ENCODE results near the gene BCL2. TPM values are rescaled to one million over a fixed set of nuclear protein-coding genes. Genes with fewer than 3 reads are reported as not detected.

BCL2 gene
- total RNA-seq, 2 donors from 2014 or later, result 56.5 to 83.5 TPM

DNA sequence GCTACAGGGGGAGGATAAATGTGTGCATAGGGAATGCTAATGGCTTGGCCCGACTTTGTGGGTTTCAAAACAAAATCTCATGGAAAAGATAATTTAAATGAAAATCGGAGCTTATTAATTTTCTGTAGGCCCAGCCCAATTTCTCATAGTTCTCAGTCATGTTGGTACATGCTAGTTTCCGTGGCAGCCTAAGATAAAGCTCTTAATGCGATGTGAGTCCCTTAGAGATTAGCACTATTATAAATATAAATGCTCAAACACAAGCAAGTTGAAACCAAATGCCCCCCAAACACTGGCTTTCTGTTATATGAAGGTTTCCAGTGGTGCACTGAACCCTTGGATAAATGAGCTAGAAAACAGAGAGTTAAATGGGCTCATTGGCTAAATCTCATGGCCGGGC is 168.0 kb downstream of the BCL2 start:
- Mint-ChIP-seq H3K36me3 (peaks cover 19 to 20% of the 10 kb centered on the region in 2 donors), H3K9me3 (peaks cover 0 to 3% of the 10 kb centered on the region in 2 donors), H3K27ac (peak overlapping the region in 1 of 2 donors; percentile 33)
- ATAC-seq (no peak), DNase-seq (ENCODE audit: low spot score in 2 of 2) (no peak)

GRCh38 chr18:63150942-63151421 is 168.6 kb downstream of the BCL2 start:
- no peak for DNase-seq (ENCODE audit: low spot score in 2 of 2)
- Mint-ChIP-seq H3K9me3 (peaks cover 0 to 3% of the 10 kb centered on the region in 2 donors), H3K36me3 (peaks cover 19 to 20% of the 10 kb centered on the region in 2 donors), H3K27ac (peak overlapping the region; percentile 33 to 66)
- peak in 1 of 2 donors; percentile 13 for ATAC-seq

DNA sequence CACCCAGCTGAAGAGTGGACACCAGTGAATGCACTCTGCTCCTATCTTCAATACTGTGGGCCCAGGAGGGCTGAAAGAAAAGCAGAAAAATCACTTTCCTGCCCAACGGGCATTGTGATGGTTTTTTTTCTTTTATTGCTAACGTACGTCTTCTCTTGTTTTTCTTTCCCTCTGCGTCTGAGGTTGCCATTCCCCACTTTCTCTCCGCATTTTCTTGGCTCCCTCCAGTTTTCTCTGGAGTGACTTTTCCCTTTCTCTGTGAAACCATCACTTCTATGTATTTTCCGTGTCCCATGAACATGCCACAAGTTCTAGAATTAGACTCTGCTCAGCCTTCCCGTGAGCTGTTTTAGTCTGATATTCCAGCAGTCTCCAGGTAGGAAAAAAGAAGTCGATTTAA is 169.2 kb downstream of the BCL2 start:
- peaks cover 19 to 20% of the 10 kb centered on the region in 2 donors for H3K36me3 Mint-ChIP-seq
- no peak for ATAC-seq
- peak overlapping the region; percentile 9 to 33 for H3K27ac Mint-ChIP-seq
- no peak for DNase-seq (ENCODE audit: low spot score in 2 of 2)
- H3K9me3 Mint-ChIP-seq, result peaks cover 0 to 3% of the 10 kb centered on the region in 2 donors

GRCh38 chr18:63149302-63149587 is 170.3 kb downstream of the BCL2 start:
- ATAC-seq (no peak), DNase-seq (ENCODE audit: low spot score in 2 of 2) (no peak)
- Mint-ChIP-seq H3K36me3 (peaks cover 13 to 14% of the 10 kb centered on the region in 2 donors), H3K27ac (no peak overlapping the region), H3K9me3 (peaks cover 0 to under 1% of the 10 kb centered on the region in 2 donors)

GRCh38 chr18:63148449-63149301 is 170.9 kb downstream of the BCL2 start:
- H3K36me3 Mint-ChIP-seq, result peaks cover 10 to 14% of the 10 kb centered on the region in 2 donors
- DNase-seq (ENCODE audit: low spot score in 2 of 2) (no peak), ATAC-seq (no peak)
- no peaks in the 10 kb centered on the region for H3K9me3 Mint-ChIP-seq
- no peak overlapping the region for H3K27ac Mint-ChIP-seq

GRCh38 chr18:63147973-63148372 is 171.6 kb downstream of the BCL2 start:
- Mint-ChIP-seq H3K27ac (no peak overlapping the region), H3K9me3 (no peaks in the 10 kb centered on the region), H3K36me3 (peaks cover 10 to 14% of the 10 kb centered on the region in 2 donors)
- ATAC-seq (no peak), DNase-seq (ENCODE audit: low spot score in 2 of 2) (no peak)

GRCh38 chr18:63146828-63147409 is 172.7 kb downstream of the BCL2 start:
- peaks cover 10 to 14% of the 10 kb centered on the region in 2 donors for H3K36me3 Mint-ChIP-seq
- ATAC-seq (no peak), DNase-seq (ENCODE audit: low spot score in 2 of 2) (no peak)
- no peak overlapping the region for H3K27ac Mint-ChIP-seq
- H3K9me3 Mint-ChIP-seq, result no peaks in the 10 kb centered on the region

DNA sequence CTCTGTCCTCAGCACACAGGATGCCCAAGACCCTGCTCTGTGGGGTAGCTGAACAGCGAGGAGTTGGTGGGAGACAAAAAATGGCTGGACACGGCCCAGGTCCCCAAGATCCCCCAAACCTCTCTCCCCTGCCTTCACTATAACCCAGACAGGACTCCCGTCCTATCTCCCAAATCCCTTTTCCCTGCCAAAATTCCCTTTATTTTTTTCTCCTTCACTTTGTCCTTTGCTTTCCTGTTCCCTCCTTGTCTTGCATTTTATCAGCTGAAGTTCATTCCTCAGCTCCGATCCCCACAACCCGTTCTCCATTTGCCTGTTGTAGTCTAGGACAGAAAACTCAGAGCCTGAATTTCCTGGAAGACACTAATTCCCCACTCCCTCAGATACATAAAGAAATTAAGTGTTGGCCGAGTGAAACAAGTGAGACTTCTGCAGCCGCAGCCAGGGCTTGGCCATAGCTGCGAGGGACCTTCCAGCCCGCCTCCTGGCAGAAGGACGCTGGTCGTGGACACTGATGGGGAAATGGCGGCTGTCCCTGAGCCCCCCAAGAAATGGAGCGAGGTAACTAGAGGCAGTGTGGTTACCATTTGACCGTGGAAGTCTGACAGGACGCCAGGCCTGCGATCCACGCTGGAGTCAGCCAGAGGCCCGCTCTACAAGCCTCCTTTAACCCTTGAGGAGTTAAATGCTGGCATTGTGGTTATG is 173.6 kb downstream of the BCL2 start:
- H3K9me3 Mint-ChIP-seq, result peaks cover 0 to 4% of the 10 kb centered on the region in 2 donors
- no peak for ATAC-seq
- H3K27ac Mint-ChIP-seq, result no peak overlapping the region
- no peak for DNase-seq (ENCODE audit: low spot score in 2 of 2)
- H3K36me3 Mint-ChIP-seq, result peaks cover 19 to 23% of the 10 kb centered on the region in 2 donors

DNA sequence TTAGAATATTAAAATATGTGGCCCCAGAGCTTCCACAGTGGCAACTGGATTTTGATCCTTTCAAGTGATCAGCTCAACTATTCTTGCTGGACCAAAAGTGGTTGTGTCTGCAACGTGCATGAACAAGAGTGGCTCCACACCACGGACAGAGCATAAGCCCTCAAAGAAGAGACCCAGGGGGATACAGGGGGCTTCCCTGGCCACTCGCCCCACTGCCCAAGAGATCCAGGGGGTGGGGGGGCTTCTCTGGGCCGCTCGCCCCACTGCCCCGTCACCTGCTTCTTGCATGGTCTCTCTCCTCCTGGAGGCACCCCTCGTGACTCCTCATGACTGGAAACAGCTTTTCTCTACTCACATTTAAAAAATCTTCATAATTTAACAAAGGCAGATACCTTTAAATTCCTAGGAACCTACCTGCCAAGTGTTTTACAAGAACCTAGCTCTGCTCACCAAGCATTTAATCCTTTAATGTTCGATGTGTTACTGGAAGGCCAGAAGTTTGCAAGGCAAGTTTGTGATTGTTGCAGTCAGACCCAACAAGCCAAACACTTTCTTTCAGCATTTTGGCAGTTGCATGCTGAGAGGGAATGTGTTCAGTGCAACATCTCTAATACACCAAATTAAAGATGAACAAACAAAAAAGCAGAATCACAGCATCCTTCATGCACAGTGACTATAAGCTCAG is 174.3 kb downstream of the BCL2 start:
- Mint-ChIP-seq H3K36me3 (peaks cover 20 to 26% of the 10 kb centered on the region in 2 donors), H3K9me3 (peaks cover 2 to 11% of the 10 kb centered on the region in 2 donors), H3K27ac (peak overlapping the region in 1 of 2 donors; percentile 70)
- DNase-seq (ENCODE audit: low spot score in 2 of 2) (no peak), ATAC-seq (no peak)

DNA sequence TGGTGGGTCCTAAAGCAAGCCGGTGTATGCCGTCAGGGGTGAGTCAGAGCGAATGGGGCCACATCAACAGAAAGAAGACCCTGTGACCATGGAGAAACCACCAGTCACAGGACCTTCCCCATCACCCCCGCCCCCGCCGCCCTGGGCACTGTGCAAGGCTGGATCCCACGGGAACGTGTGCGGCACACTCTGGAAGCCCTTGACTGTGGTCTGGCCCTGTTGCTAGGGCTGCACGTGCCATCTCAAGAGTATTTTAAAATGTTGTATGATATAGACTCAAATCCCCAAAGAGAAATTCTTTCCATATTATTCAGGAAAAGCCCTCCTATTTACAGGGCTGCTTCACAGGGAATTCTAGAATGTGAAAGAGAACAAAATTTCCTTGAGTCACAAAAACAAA is 174.8 kb downstream of the BCL2 start:
- ATAC-seq, result no peak
- H3K27ac Mint-ChIP-seq, result no peak overlapping the region
- DNase-seq (ENCODE audit: low spot score in 2 of 2), result no peak
- H3K9me3 Mint-ChIP-seq, result peaks cover 3 to 15% of the 10 kb centered on the region in 2 donors
- peaks cover 23 to 30% of the 10 kb centered on the region in 2 donors for H3K36me3 Mint-ChIP-seq

DNA sequence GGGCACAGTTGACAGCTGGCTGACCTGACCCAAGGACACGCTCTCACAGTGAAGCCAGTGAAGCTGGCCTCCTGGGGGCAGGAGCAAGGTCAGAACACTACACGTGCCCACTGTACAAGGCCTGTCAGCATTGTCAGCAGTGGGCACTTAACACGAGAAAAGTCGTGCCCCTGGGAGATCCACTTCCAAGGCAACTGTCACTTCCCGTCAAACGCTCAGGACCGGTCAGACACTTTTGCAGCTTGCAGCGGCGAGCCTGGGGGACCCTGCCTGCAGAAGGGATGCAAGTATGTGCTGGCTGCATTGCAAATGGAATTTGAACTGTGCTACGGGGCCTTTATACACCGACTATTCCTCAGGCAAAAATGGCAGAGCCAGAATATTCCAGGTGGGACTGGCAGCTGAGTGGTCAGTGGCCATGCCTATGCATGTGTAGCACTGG is 176.2 kb downstream of the BCL2 start:
- ATAC-seq (no peak), DNase-seq (ENCODE audit: low spot score in 2 of 2) (no peak)
- Mint-ChIP-seq H3K27ac (peak overlapping the region in 1 of 2 donors; percentile 29), H3K36me3 (peaks cover 17 to 27% of the 10 kb centered on the region in 2 donors), H3K9me3 (peaks cover 3 to 17% of the 10 kb centered on the region in 2 donors)

- ATAC-seq, result no peak
- H3K27ac Mint-ChIP-seq, result peak overlapping the region; percentile 29 to 45
- peaks cover 17 to 27% of the 10 kb centered on the region in 2 donors for H3K36me3 Mint-ChIP-seq
- peaks cover 3 to 17% of the 10 kb centered on the region in 2 donors for H3K9me3 Mint-ChIP-seq
- DNase-seq (ENCODE audit: low spot score in 2 of 2), result no peak
Observed at GRCh38 chr18:63142594-63143225, 176.9 kb downstream of the BCL2 start.

DNA sequence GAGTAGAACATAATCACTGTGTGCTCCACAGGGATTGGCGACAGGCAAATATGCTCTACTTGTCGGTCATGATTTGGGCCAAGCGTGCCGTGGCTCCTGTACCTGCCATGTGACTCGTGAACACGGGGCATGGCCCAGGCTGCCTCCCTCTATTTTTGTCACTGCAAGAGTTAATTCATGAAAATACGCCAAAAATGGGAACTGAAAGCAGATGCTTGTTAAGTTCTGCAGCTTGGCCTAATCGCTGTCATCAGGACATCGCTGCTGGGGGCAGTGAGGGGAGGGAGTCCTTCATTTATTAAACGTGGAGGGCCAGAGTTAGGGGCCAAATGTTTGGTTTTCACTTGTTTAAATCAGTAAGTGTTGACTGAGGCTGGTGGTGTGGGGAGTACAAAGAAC is 177.8 kb downstream of the BCL2 start:
- ATAC-seq (no peak), DNase-seq (ENCODE audit: low spot score in 2 of 2) (no peak)
- Mint-ChIP-seq H3K36me3 (peaks cover 17 to 33% of the 10 kb centered on the region in 2 donors), H3K9me3 (peaks cover 3 to 21% of the 10 kb centered on the region in 2 donors), H3K27ac (peak overlapping the region in 1 of 2 donors; percentile 76)

- ATAC-seq (no peak), DNase-seq (ENCODE audit: low spot score in 2 of 2) (no peak)
- Mint-ChIP-seq H3K9me3 (peaks cover 3 to 25% of the 10 kb centered on the region in 2 donors), H3K36me3 (peaks cover 17 to 38% of the 10 kb centered on the region in 2 donors), H3K27ac (peak overlapping the region in 1 of 2 donors; percentile 76)
Observed at GRCh38 chr18:63140997-63141777, 178.4 kb downstream of the BCL2 start.

DNA sequence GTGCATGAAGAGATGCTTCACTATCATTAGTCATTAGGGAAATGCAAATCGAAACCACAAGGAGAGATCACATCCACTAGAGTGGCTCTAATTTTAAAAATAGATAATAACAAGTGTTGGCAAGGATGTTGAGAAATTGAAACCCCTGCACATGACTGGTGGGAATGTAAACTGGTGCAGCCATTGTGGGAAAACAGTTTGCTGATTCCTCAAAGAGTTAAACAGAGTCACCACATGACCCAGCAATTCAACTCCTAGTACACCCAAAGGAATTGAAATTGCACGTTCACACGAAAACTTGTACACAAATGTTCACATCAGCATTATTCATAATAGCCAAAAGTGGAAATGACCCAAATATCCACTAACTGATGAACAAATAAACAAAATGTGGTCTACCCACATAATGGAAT is 179.5 kb downstream of the BCL2 start:
- ATAC-seq (no peak), DNase-seq (ENCODE audit: low spot score in 2 of 2) (no peak)
- Mint-ChIP-seq H3K9me3 (peaks cover 3 to 35% of the 10 kb centered on the region in 2 donors), H3K36me3 (peaks cover 17 to 49% of the 10 kb centered on the region in 2 donors), H3K27ac (peak overlapping the region; percentile 30 to 82)
